Left lobe of liver (tissue), 2 donors: ENCODE results near the gene TOM1L1. TPM values are rescaled to one million over a fixed set of nuclear protein-coding genes. Genes with fewer than 3 reads are reported as not detected.

ENCODE experiments used
- ATAC-seq: fragments of 200-7000 bp; cut with Tn5 transposase; one replicate; pipeline ENCODE4 v1.9.1; 2020; ENCODE audit warnings: mild to moderate bottlenecking, moderate library complexity
- DNase-seq: peaks from one replicate; pipeline ENCODE4 v3.0.0-alpha.2; 2020; ENCODE audit warnings: low spot score
- total RNA-seq: library from RNA; stranded (reverse); gene quantifications from one replicate; pipeline ENCODE4 v1.2.1, GENCODE V29; 2021
- donor health status: DM: no; HTN: no; CAD: no; lungs with moderate emphysema.
- donor health status: DM: no; HTN: yes; CAD: no.

Gene TOM1L1
- total RNA-seq, 1 donor from 2014 or later: 55.8 TPM

GRCh38 chr17:54892360-54892759 lies 8.3 kb upstream of the TOM1L1 start:
- DNase-seq (no peak), ATAC-seq (no peak)

- no peak for DNase-seq
- no peak for ATAC-seq
These were observed 2.1 kb upstream of the TOM1L1 start for GRCh38 chr17:54898576-54898975.

GRCh38 chr17:54899201-54899600 lies 1.5 kb upstream of the TOM1L1 start:
- no peak for DNase-seq
- no peak for ATAC-seq

- no peak for ATAC-seq
- no peak for DNase-seq
These were observed 763 bp upstream of the TOM1L1 start for GRCh38 chr17:54899721-54900456.

GRCh38 chr17:54901230-54901822 lies 674 bp downstream of the TOM1L1 start:
- DNase-seq (no peak), ATAC-seq (peak; percentile 8)

GRCh38 chr17:54902017-54902416 lies 1.4 kb downstream of the TOM1L1 start:
- DNase-seq: no peak
- no peak for ATAC-seq

- no peak for ATAC-seq
- no peak for DNase-seq
These were observed 2.0 kb downstream of the TOM1L1 start for GRCh38 chr17:54902611-54903010.

- no peak for ATAC-seq
These were observed 2.7 kb downstream of the TOM1L1 start for GRCh38 chr17:54903375-54903774.

GRCh38 chr17:54906683-54907082 lies 6.0 kb downstream of the TOM1L1 start:
- peak; percentile 34 for ATAC-seq
- DNase-seq: no peak

More at GRCh38 chr17:54903375-54903774, 2.7 kb downstream of the TOM1L1 start:
- peak; percentile 90 for DNase-seq

GRCh38 chr17:54907376-54907775 lies 6.7 kb downstream of the TOM1L1 start:
- DNase-seq: no peak
- ATAC-seq: peak; percentile 29

GRCh38 chr17:54909766-54910165 lies 9.1 kb downstream of the TOM1L1 start:
- no peak for ATAC-seq
- no peak for DNase-seq

- no peak for ATAC-seq
- DNase-seq: no peak
These were observed 16.1 kb downstream of the TOM1L1 start for GRCh38 chr17:54916721-54917120.

GRCh38 chr17:54919425-54919824 lies 18.8 kb downstream of the TOM1L1 start:
- ATAC-seq (no peak), DNase-seq (no peak)

- no peak for DNase-seq
- no peak for ATAC-seq
These were observed 20.2 kb downstream of the TOM1L1 start for GRCh38 chr17:54920819-54921218.

- no peak for ATAC-seq
These were observed 23.8 kb downstream of the TOM1L1 start for GRCh38 chr17:54924405-54924804.

GRCh38 chr17:54927525-54927924 lies 26.9 kb downstream of the TOM1L1 start:
- ATAC-seq: no peak
- DNase-seq: no peak

More at GRCh38 chr17:54924405-54924804, 23.8 kb downstream of the TOM1L1 start:
- DNase-seq: no peak

- no peak for ATAC-seq
- DNase-seq: no peak
These were observed 32.1 kb downstream of the TOM1L1 start for GRCh38 chr17:54932711-54933110.

- no peak for ATAC-seq
- no peak for DNase-seq
These were observed 33.3 kb downstream of the TOM1L1 start for GRCh38 chr17:54933921-54934320.

- DNase-seq: no peak
- no peak for ATAC-seq
These were observed 34.8 kb downstream of the TOM1L1 start for GRCh38 chr17:54935471-54935870.

GRCh38 chr17:54937018-54937417 lies 36.4 kb downstream of the TOM1L1 start:
- ATAC-seq (no peak), DNase-seq (no peak)

- DNase-seq: no peak
- no peak for ATAC-seq
These were observed 36.8 kb downstream of the TOM1L1 start for GRCh38 chr17:54937426-54937825.

- no peak for DNase-seq
- peak; percentile 77 for ATAC-seq
These were observed 40.6 kb downstream of the TOM1L1 start for GRCh38 chr17:54941285-54941684.

- DNase-seq (no peak), ATAC-seq (no peak)
These were observed 44.1 kb downstream of the TOM1L1 start for GRCh38 chr17:54944796-54945195.
